CD4-positive, alpha-beta T cell (primary cell): Measurements from ENCODE around the gene MANF. TPM values are rescaled to one million over a fixed set of nuclear protein-coding genes. Genes with fewer than 3 reads are reported as not detected.

Experiments used
- ATAC-seq: fragments of 200-7000 bp; cut with Tn5 transposase; one replicate; pipeline ENCODE4 v1.10.0; 2022; ENCODE audit warnings: mild to moderate bottlenecking; ENCODE audit not compliant: poor library complexity
- CTCF ChIA-PET: fragments of 350-600 bp; sonication (Branson Sonifier 250); formaldehyde crosslinking; loops from one replicate; lab custom pipeline; 2021; ENCODE audit warnings: antibody characterized with exemption, inconsistent platforms; lab: Charles Lee
- POLR2A ChIA-PET: fragments of 350-600 bp; sonication (Branson Sonifier 250); formaldehyde crosslinking; loops from one replicate; lab custom pipeline; 2021; ENCODE audit warnings: antibody characterized with exemption, inconsistent platforms; lab: Charles Lee
- DNase-seq, 14 experiments: peaks; one replicate each; pipeline ENCODE4 v3.0.0-alpha.2; 2013 to 2020; ENCODE audit warnings: mixed read lengths in 2 of 14
- H3K27ac ChIP-seq, 2 donors: one replicate each; pipeline versions ENCODE4 v1.5.1 to v1.7.0; 2013; ENCODE audit warnings: low read length in 2 of 2, low read depth in 1 of 2, mild to moderate bottlenecking in 1 of 2
- H3K27me3 ChIP-seq, 2 experiments: 1 replicate in 1 of 2; 2 replicates in 1 of 2; pipeline versions ENCODE4 v1.6.1 to v1.7.0; 2013; ENCODE audit warnings: low read length in 2 of 2, control low read depth in 1 of 2, mild to moderate bottlenecking in 1 of 2, moderate library complexity in 1 of 2; ENCODE audit not compliant: insufficient read depth in 2 of 2, control insufficient read depth in 1 of 2
- H3K36me3 ChIP-seq: one replicate; pipeline ENCODE4 v1.6.1; 2013; ENCODE audit warnings: low read length, control low read depth; ENCODE audit not compliant: insufficient read depth
- H3K4me1 ChIP-seq: one replicate; pipeline ENCODE4 v1.6.1; 2013; ENCODE audit warnings: low read length, control low read depth; ENCODE audit not compliant: insufficient read depth
- H3K4me3 ChIP-seq: one replicate; pipeline ENCODE4 v1.5.1; 2013; ENCODE audit warnings: mild to moderate bottlenecking, low read length, moderate library complexity
- H3K9me3 ChIP-seq, 2 experiments: 1 replicate in 1 of 2; 2 replicates in 1 of 2; pipeline versions ENCODE4 v1.6.1 to v1.7.0; 2013; ENCODE audit warnings: low read length in 2 of 2, mild to moderate bottlenecking in 2 of 2, control low read depth in 1 of 2, moderate library complexity in 1 of 2; ENCODE audit not compliant: control insufficient read depth in 1 of 2, insufficient read depth in 1 of 2
- H3K27ac Mint-ChIP-seq: one replicate; pipeline ENCODE4 v1.8.0; 2020; ENCODE audit warnings: mixed read lengths
- H3K27me3 Mint-ChIP-seq: one replicate; pipeline ENCODE4 v1.8.0; 2021; ENCODE audit warnings: mixed read lengths
- H3K36me3 Mint-ChIP-seq: one replicate; pipeline ENCODE4 v1.8.0; 2021; ENCODE audit warnings: low read depth, mixed read lengths
- H3K4me1 Mint-ChIP-seq: one replicate; pipeline ENCODE4 v1.8.0; 2021; ENCODE audit warnings: low read depth, mixed read lengths
- H3K4me3 Mint-ChIP-seq: one replicate; pipeline ENCODE4 v1.8.0; 2020; ENCODE audit warnings: mild to moderate bottlenecking, mixed read lengths
- H3K9me3 Mint-ChIP-seq: one replicate; pipeline ENCODE4 v1.8.0; 2020; ENCODE audit warnings: mixed read lengths
- intact Hi-C, 2 experiments: fragments of 100-400 bp; cut with DNase I in 1 of 2; cut with micrococcal nuclease in 1 of 2; formaldehyde crosslinking; loops; one replicate each; pipeline versions ENCODE4 v1.15.1 to v1.9.0; 2023 to 2025; cut with DNase I, micrococcal nuclease
- total RNA-seq, 174 experiments: library from RNA in 2 of 174; stranded (reverse) in 2 of 174; gene quantifications; one replicate each; pipeline ENCODE4 v1.2.3 and lab custom pipeline; 2021 to 2026
- TF ChIP-seq, protein P1 (sequence below): fragments of 200-600 bp; IDR thresholded peaks from one replicate; pipeline ENCODE4 v1.8.0; 2022; ENCODE audit warnings: antibody characterized with exemption, mild to moderate bottlenecking

MANF gene
- total RNA-seq, 2 experiments from 2014 or later = 26.4 to 30.2 TPM

DNA sequence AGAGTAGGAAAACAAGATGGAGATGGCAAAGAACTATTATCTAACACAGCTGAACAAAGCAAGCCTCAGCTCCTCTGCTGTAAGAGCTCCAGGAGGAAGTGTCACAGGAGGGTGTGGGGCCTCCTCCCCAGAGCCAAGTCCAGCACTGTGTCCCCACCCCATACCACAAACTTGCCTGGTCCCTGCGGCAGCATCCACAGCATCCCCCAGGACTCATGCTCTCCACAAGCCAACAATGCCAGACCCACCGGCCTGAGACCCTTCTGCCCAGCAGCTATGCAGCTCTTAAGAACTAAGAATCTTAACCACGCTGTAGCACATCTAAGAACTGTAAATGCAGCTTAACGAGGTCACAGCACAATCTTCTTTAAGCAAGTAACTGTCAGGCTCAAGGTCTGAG, 15.1 kb downstream of the MANF start:
- no peaks in the 10 kb centered on the region for H3K9me3 ChIP-seq
- Mint-ChIP-seq H3K4me3 (no peak overlapping the region), H3K4me1 (peaks cover 35% of the 10 kb centered on the region), H3K9me3 (no peaks in the 10 kb centered on the region), H3K27ac (peak overlapping the region; percentile 74), H3K36me3 (peaks cover 86% of the 10 kb centered on the region), H3K27me3 (no peaks in the 10 kb centered on the region)
- H3K27ac ChIP-seq = no peak overlapping the region
- POLR2A ChIA-PET = interaction anchor here (1.2 kb wide), 1 partner anchor 15 kb away, joined by 3 read pairs; the partner anchor contains the start of gene MANF
- H3K4me3 ChIP-seq = no peak overlapping the region
- peaks cover 87% of the 10 kb centered on the region for H3K36me3 ChIP-seq
- no peak for DNase-seq
- intact Hi-C loops = no loop called here
- TF ChIP-seq, protein P1, sequence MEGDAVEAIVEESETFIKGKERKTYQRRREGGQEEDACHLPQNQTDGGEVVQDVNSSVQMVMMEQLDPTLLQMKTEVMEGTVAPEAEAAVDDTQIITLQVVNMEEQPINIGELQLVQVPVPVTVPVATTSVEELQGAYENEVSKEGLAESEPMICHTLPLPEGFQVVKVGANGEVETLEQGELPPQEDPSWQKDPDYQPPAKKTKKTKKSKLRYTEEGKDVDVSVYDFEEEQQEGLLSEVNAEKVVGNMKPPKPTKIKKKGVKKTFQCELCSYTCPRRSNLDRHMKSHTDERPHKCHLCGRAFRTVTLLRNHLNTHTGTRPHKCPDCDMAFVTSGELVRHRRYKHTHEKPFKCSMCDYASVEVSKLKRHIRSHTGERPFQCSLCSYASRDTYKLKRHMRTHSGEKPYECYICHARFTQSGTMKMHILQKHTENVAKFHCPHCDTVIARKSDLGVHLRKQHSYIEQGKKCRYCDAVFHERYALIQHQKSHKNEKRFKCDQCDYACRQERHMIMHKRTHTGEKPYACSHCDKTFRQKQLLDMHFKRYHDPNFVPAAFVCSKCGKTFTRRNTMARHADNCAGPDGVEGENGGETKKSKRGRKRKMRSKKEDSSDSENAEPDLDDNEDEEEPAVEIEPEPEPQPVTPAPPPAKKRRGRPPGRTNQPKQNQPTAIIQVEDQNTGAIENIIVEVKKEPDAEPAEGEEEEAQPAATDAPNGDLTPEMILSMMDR = no peak
- ATAC-seq = no peak
- H3K4me1 ChIP-seq = peaks cover 26% of the 10 kb centered on the region
- CTCF ChIA-PET = no interaction called here
- H3K27me3 ChIP-seq = no peaks in the 10 kb centered on the region

GRCh38 chr3:51401735-51402134, 16.6 kb downstream of the MANF start:
- Histone ChIP-seq H3K27ac (no peak overlapping the region), H3K27me3 (no peaks in the 10 kb centered on the region), H3K36me3 (peaks cover 80% of the 10 kb centered on the region), H3K9me3 (no peaks in the 10 kb centered on the region), H3K4me1 (peaks cover 10% of the 10 kb centered on the region), H3K4me3 (no peak overlapping the region)
- TF ChIP-seq, protein P1 = no peak
- POLR2A ChIA-PET = interaction anchor here (1.1 kb wide), 1 partner anchor 8 kb away, joined by 3 read pairs; no protein-coding TSS in a partner anchor
- Mint-ChIP-seq H3K4me3 (no peak overlapping the region), H3K9me3 (no peaks in the 10 kb centered on the region), H3K4me1 (peaks cover 33% of the 10 kb centered on the region), H3K27me3 (no peaks in the 10 kb centered on the region), H3K27ac (peak overlapping the region; percentile 69), H3K36me3 (peaks cover 83% of the 10 kb centered on the region)
- ATAC-seq (no peak), DNase-seq (peak in 1 of 14 experiments; percentile 50)
- intact Hi-C loops = no loop called here
- CTCF ChIA-PET = interaction anchor here (1.0 to 1.2 kb wide), 2 partner anchors 13 to 33 kb away, joined by 3 read pairs; no protein-coding TSS in a partner anchor

- H3K4me1 ChIP-seq = peaks cover 3% of the 10 kb centered on the region
- no peaks in the 10 kb centered on the region for H3K9me3 ChIP-seq
- Mint-ChIP-seq H3K4me3 (no peak overlapping the region), H3K9me3 (no peaks in the 10 kb centered on the region), H3K27ac (peak overlapping the region; percentile 52), H3K27me3 (no peaks in the 10 kb centered on the region), H3K4me1 (peaks cover 37% of the 10 kb centered on the region), H3K36me3 (peaks cover 80% of the 10 kb centered on the region)
- H3K27me3 ChIP-seq = no peaks in the 10 kb centered on the region
- TF ChIP-seq, protein P1 = no peak
- H3K4me3 ChIP-seq = no peak overlapping the region
- intact Hi-C loops = no loop called here
- H3K27ac ChIP-seq = peak overlapping the region in 1 of 2 donors; percentile 3
- ChIA-PET POLR2A (interaction anchor here (1.6 kb wide), 1 partner anchor 19 kb away, joined by 5 read pairs; the partner anchor contains the start of gene MANF), CTCF (interaction anchor here (1.1 kb wide), 1 partner anchor 98 kb away, joined by 3 read pairs; no protein-coding TSS in a partner anchor)
- DNase-seq (no peak), ATAC-seq (no peak)
- peaks cover 75% of the 10 kb centered on the region for H3K36me3 ChIP-seq
These were observed 18.6 kb downstream of the MANF start for GRCh38 chr3:51403675-51404074.
